OCI-LY3 (cell line): ENCODE results near the gene ZAR1.

Source experiments
- H2AFZ ChIP-seq: fragments of 200-600, 300-600 bp; shearing (Covaris generic); 2 replicates; pipeline ENCODE4 v1.6.0; 2014; ENCODE audit warnings: antibody characterized with exemption, low read depth, low read length
- H3K27ac ChIP-seq: fragments of 200-600, 300-600 bp; sonication (generic); 2 replicates; pipeline ENCODE4 v1.5.1; 2014; ENCODE audit warnings: mild to moderate bottlenecking, low read length, moderate library complexity, mixed read lengths
- H3K27me3 ChIP-seq: fragments of 200-600, 300-600 bp; sonication (generic); 2 replicates; pipeline ENCODE4 v1.6.1; 2014; ENCODE audit warnings: low read depth, low read length, mixed read lengths
- H3K36me3 ChIP-seq: fragments of 200-600, 300-600 bp; sonication (generic); replicated peaks from 2 replicates; pipeline ENCODE3; 2014; ENCODE audit warnings: low read depth, low read length, mixed read lengths
- H3K4me1 ChIP-seq: fragments of 300-600, 200-600 bp; sonication (generic); 2 replicates; pipeline ENCODE4 v1.6.1; 2014; ENCODE audit warnings: low read length, mixed read lengths
- H3K4me2 ChIP-seq: fragments of 200-600, 300-600 bp; sonication (generic); 2 replicates; pipeline ENCODE4 v1.6.1; 2014; ENCODE audit warnings: low read length, mixed read lengths
- H3K4me3 ChIP-seq: fragments of 300-600, 200-600 bp; sonication (generic); 2 replicates; pipeline ENCODE4 v1.5.1; 2014; ENCODE audit warnings: antibody characterized with exemption, mild to moderate bottlenecking, low read length, moderate library complexity
- H3K79me2 ChIP-seq: fragments of 300-600, 200-600 bp; shearing (Covaris generic); 2 replicates; pipeline ENCODE4 v1.6.1; 2014; ENCODE audit warnings: mild to moderate bottlenecking, low read length, mixed read lengths
- H3K9ac ChIP-seq: fragments of 300-600, 200-600 bp; shearing (Covaris generic); 2 replicates; pipeline ENCODE4 v1.6.0; 2014; ENCODE audit warnings: mild to moderate bottlenecking, low read length, moderate library complexity
- H3K9me3 ChIP-seq: fragments of 200-600, 300-600 bp; shearing (Covaris generic); 2 replicates; pipeline ENCODE4 v1.6.1; 2014; ENCODE audit warnings: low read length, mixed read lengths; ENCODE audit not compliant: insufficient read depth
- H4K20me1 ChIP-seq: fragments of 200-600, 300-600 bp; sonication (generic); 2 replicates; pipeline ENCODE4 v1.6.1; 2016; ENCODE audit warnings: low read length, mixed read lengths; ENCODE audit not compliant: insufficient read depth
- EZH2phosphoT487 ChIP-seq: fragments of 200-600 bp; shearing (Covaris generic); IDR thresholded peaks from 2 replicates; pipeline ENCODE4 v1.6.1; 2018; ENCODE audit warnings: antibody characterized with exemption, mixed run types, low read depth
- TF ChIP-seq, protein P1 (sequence below): fragments of 200-600, 300-600 bp; sonication (generic); IDR thresholded peaks from 2 replicates; pipeline ENCODE4 v1.5.1; 2014; ENCODE audit warnings: antibody characterized with exemption, low read length, low read depth

The ZAR1 gene

DNA sequence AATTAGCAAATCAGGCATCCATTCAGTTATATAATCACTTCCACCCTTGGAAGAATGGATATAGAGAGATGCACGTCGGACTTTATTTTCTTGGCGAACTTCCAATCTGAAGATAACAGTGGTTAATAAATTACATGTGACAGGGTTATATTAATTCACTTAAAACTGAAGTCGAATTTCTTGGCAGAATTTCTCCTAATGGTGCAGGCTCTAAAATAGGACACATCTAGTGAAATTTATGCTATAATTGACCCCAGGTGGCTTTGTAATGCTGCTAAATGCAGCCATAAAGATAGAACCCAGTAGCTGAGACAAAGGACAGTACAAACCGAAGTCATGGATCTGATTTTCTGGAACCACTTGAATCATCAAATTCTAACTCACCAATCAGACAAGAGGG is 27.7 kb upstream of the ZAR1 start:
- peaks cover 4% of the 10 kb centered on the region for H3K4me1 ChIP-seq
- no peaks in the 10 kb centered on the region for H3K27me3 ChIP-seq
- H4K20me1 ChIP-seq = no peaks in the 10 kb centered on the region
- no peak overlapping the region for H3K4me3 ChIP-seq
- H3K9me3 ChIP-seq = no peaks in the 10 kb centered on the region
- H3K4me2 ChIP-seq = no peak overlapping the region
- TF ChIP-seq EZH2phosphoT487 = no peak
- TF ChIP-seq, protein P1, sequence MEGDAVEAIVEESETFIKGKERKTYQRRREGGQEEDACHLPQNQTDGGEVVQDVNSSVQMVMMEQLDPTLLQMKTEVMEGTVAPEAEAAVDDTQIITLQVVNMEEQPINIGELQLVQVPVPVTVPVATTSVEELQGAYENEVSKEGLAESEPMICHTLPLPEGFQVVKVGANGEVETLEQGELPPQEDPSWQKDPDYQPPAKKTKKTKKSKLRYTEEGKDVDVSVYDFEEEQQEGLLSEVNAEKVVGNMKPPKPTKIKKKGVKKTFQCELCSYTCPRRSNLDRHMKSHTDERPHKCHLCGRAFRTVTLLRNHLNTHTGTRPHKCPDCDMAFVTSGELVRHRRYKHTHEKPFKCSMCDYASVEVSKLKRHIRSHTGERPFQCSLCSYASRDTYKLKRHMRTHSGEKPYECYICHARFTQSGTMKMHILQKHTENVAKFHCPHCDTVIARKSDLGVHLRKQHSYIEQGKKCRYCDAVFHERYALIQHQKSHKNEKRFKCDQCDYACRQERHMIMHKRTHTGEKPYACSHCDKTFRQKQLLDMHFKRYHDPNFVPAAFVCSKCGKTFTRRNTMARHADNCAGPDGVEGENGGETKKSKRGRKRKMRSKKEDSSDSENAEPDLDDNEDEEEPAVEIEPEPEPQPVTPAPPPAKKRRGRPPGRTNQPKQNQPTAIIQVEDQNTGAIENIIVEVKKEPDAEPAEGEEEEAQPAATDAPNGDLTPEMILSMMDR = no peak
- no peaks in the 10 kb centered on the region for H3K79me2 ChIP-seq
- H3K9ac ChIP-seq = no peak overlapping the region
- H3K36me3 ChIP-seq = no peaks in the 10 kb centered on the region
- H3K27ac ChIP-seq = no peak overlapping the region
- no peak overlapping the region for H2AFZ ChIP-seq

DNA sequence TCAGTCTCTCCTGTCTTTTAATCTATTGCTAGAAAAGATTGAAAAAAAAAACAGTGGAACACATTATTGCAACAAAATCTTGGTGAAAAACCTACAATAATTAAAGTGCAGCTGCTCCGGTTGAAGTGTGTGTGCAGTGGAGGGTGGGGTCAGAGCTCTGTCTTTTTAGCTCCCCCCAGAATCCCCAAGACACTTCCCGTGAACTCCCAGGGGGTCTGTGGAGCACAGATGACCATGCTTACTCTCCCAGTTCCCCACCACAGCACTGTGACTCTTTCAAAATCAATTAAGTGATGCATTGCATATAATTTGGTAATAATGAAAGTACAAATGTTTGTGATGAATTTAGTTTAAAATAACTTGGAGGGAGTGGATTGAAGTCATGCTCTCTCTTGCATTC is 22.6 kb upstream of the ZAR1 start:
- H3K4me2 ChIP-seq = peak overlapping the region; percentile 26

DNA sequence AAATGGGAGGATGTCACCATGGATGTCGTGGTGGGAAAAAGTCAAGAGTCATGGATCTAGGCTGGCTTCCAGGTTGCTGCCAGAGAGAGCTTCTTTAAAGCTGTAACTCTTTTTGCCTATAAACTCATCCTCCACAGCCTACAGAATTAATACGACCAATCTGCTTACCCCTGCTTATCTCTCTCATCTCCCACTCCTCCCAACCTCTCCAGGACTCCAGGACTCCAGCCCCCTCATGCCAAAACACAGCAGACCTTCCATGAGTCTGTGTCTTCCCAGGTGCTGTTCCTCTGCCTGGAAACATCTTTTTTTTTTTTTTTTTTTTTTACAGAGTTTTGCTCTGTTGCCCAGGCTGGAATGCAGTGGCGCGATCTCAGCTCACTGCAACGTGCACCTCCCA is 22.2 kb upstream of the ZAR1 start:
- no peak overlapping the region for H3K9ac ChIP-seq

More for the DNA sequence above, 22.6 kb upstream of the ZAR1 start:
- Histone ChIP-seq H3K36me3 (no peaks in the 10 kb centered on the region), H3K27ac (no peak overlapping the region), H3K4me3 (no peak overlapping the region), H3K4me1 (peaks cover 8% of the 10 kb centered on the region), H3K9ac (no peak overlapping the region), H3K27me3 (no peaks in the 10 kb centered on the region), H4K20me1 (no peaks in the 10 kb centered on the region), H3K79me2 (no peaks in the 10 kb centered on the region), H2AFZ (no peak overlapping the region), H3K9me3 (no peaks in the 10 kb centered on the region)
- no peak for TF ChIP-seq EZH2phosphoT487
- TF ChIP-seq, protein P1 = no peak

DNA sequence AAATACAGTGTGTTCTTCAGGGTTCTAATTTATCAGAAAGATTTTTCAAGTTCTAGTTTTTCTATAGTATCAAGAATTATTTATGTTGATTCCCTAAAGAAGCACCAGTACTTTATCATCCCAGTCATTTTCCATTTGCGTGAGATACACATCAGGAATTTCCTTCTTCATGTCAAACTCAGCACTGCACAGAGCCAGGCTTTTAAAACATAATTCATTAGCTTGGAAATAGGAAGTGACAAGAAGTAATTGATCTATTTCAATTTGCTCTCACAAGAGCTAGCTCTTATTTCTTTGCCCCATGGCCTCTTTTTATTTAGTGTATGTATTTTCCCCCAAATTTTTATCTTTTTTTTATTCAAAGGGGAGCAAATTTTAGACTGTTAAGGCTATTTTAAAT is 19.9 kb upstream of the ZAR1 start:
- H2AFZ ChIP-seq = no peak overlapping the region
- H4K20me1 ChIP-seq = no peaks in the 10 kb centered on the region
- H3K27ac ChIP-seq = no peak overlapping the region
- H3K4me3 ChIP-seq = no peak overlapping the region
- no peaks in the 10 kb centered on the region for H3K9me3 ChIP-seq
- no peaks in the 10 kb centered on the region for H3K36me3 ChIP-seq
- no peak overlapping the region for H3K4me2 ChIP-seq
- no peaks in the 10 kb centered on the region for H3K79me2 ChIP-seq
- H3K4me1 ChIP-seq = peaks cover 8% of the 10 kb centered on the region
- no peak overlapping the region for H3K9ac ChIP-seq
- TF ChIP-seq, protein P1 = no peak
- TF ChIP-seq EZH2phosphoT487 = no peak
- H3K27me3 ChIP-seq = no peaks in the 10 kb centered on the region

More for the DNA sequence above, 22.2 kb upstream of the ZAR1 start:
- no peak overlapping the region for H3K27ac ChIP-seq
- H3K79me2 ChIP-seq = no peaks in the 10 kb centered on the region
- H3K4me2 ChIP-seq = peak overlapping the region; percentile 26; the same call in 1 of the 2 replicates
- no peaks in the 10 kb centered on the region for H3K9me3 ChIP-seq
- H2AFZ ChIP-seq = no peak overlapping the region
- no peaks in the 10 kb centered on the region for H4K20me1 ChIP-seq
- H3K36me3 ChIP-seq = no peaks in the 10 kb centered on the region
- peaks cover 8% of the 10 kb centered on the region for H3K4me1 ChIP-seq
- TF ChIP-seq, protein P1 = no peak
- no peak for TF ChIP-seq EZH2phosphoT487
- no peaks in the 10 kb centered on the region for H3K27me3 ChIP-seq
- no peak overlapping the region for H3K4me3 ChIP-seq
